ENCODE results near the gene NCKAP5L.

DNA sequence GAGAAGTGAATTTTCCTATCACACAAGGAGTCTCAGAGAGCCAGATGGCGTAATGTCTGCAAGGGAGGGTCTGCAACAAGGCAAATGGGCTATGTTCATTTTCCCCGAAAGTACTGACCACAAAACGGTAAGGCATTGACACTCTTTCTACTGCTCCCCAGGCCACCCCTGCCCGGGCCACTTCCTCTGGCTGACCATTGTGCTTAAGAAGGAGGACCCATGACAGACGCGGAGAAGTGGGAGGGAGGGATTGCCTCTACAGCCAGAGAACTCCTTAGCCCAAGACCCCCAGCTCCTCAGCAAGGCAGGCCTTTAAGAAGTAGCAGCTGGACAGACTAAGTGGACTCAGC is 1.2 kb downstream of the NCKAP5L start:
- TF ChIP-seq, protein P1, sequence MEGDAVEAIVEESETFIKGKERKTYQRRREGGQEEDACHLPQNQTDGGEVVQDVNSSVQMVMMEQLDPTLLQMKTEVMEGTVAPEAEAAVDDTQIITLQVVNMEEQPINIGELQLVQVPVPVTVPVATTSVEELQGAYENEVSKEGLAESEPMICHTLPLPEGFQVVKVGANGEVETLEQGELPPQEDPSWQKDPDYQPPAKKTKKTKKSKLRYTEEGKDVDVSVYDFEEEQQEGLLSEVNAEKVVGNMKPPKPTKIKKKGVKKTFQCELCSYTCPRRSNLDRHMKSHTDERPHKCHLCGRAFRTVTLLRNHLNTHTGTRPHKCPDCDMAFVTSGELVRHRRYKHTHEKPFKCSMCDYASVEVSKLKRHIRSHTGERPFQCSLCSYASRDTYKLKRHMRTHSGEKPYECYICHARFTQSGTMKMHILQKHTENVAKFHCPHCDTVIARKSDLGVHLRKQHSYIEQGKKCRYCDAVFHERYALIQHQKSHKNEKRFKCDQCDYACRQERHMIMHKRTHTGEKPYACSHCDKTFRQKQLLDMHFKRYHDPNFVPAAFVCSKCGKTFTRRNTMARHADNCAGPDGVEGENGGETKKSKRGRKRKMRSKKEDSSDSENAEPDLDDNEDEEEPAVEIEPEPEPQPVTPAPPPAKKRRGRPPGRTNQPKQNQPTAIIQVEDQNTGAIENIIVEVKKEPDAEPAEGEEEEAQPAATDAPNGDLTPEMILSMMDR (IDR thresholded peaks at IDR 0.05; ENCODE audit: low read length): no peak
- no peak for TF ChIP-seq EZH2 (optimal IDR thresholded peaks at IDR 0.05; ENCODE audit: low read depth, low read length)
- no peak for TF ChIP-seq EZH2phosphoT487 (IDR thresholded peaks at IDR 0.05; ENCODE audit: low read length)

All from MM.1S (cell line).